ENCODE data around the gene DDI1.

DDI1 gene

DNA sequence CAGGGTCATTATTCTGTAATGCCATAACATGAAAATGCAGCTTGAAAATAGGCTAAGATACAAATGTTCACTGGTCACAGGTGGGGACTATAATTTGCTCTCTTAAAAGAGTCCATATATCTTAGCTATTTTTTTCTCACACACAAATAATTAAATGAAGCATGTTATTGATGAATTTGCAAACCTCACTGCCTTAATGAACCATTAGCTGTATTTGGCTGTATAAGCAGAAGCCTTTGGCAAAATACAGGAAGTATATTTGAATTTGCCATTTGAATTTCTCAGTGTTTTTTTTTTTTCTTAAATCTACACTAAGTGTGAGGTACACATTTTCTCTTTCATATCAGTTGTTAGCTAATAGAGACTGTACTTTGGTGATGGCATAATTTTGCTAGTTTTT lies 38.7 kb downstream of the DDI1 start:
- Histone ChIP-seq H3K27ac (ENCODE audit: low read depth, low read length) (no peak overlapping the region), H4K20me1 (ENCODE audit: control insufficient read depth, insufficient read depth, low read depth, low read length) (no peaks in the 10 kb centered on the region), H3K4me3 (ENCODE audit: low read length) (no peak overlapping the region), H3K4me2 (ENCODE audit: low read length) (no peak overlapping the region), H3K79me2 (ENCODE audit: control insufficient read depth, low read length) (no peaks in the 10 kb centered on the region), H3K36me3 (ENCODE audit: control insufficient read depth, low read length) (no peaks in the 10 kb centered on the region), H3K4me1 (ENCODE audit: control insufficient read depth, low read length) (peaks cover 12% of the 10 kb centered on the region), H3K9me3 (ENCODE audit: control insufficient read depth, insufficient read depth, low read length) (no peaks in the 10 kb centered on the region), H3K27me3 (ENCODE audit: control insufficient read depth, low read length) (no peaks in the 10 kb centered on the region), H3K9me2 (replicated peaks; ENCODE audit: control insufficient read depth, low read length) (no peaks in the 10 kb centered on the region), H3F3A (ENCODE audit: control insufficient read depth, insufficient read depth) (no peaks in the 10 kb centered on the region)
- no peak for TF ChIP-seq EZH2phosphoT487 (IDR thresholded peaks at IDR 0.05; ENCODE audit: borderline replicate concordance, low read length)
- TF ChIP-seq, protein P1, sequence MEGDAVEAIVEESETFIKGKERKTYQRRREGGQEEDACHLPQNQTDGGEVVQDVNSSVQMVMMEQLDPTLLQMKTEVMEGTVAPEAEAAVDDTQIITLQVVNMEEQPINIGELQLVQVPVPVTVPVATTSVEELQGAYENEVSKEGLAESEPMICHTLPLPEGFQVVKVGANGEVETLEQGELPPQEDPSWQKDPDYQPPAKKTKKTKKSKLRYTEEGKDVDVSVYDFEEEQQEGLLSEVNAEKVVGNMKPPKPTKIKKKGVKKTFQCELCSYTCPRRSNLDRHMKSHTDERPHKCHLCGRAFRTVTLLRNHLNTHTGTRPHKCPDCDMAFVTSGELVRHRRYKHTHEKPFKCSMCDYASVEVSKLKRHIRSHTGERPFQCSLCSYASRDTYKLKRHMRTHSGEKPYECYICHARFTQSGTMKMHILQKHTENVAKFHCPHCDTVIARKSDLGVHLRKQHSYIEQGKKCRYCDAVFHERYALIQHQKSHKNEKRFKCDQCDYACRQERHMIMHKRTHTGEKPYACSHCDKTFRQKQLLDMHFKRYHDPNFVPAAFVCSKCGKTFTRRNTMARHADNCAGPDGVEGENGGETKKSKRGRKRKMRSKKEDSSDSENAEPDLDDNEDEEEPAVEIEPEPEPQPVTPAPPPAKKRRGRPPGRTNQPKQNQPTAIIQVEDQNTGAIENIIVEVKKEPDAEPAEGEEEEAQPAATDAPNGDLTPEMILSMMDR (IDR thresholded peaks at IDR 0.05; ENCODE audit: low read depth, low read length, poor library complexity, severe bottlenecking), result no peak

- Histone ChIP-seq H3K4me2 (ENCODE audit: low read length) (no peak overlapping the region), H3K27ac (ENCODE audit: low read depth, low read length) (no peak overlapping the region), H3K4me1 (ENCODE audit: control insufficient read depth, low read length) (peaks cover 12% of the 10 kb centered on the region), H3F3A (ENCODE audit: control insufficient read depth, insufficient read depth) (no peaks in the 10 kb centered on the region), H3K9me3 (ENCODE audit: control insufficient read depth, insufficient read depth, low read length) (no peaks in the 10 kb centered on the region), H3K9me2 (replicated peaks; ENCODE audit: control insufficient read depth, low read length) (no peaks in the 10 kb centered on the region), H3K4me3 (ENCODE audit: low read length) (no peak overlapping the region), H4K20me1 (ENCODE audit: control insufficient read depth, insufficient read depth, low read depth, low read length) (no peaks in the 10 kb centered on the region), H3K79me2 (ENCODE audit: control insufficient read depth, low read length) (no peaks in the 10 kb centered on the region), H3K27me3 (ENCODE audit: control insufficient read depth, low read length) (no peaks in the 10 kb centered on the region), H3K36me3 (ENCODE audit: control insufficient read depth, low read length) (no peaks in the 10 kb centered on the region)
- TF ChIP-seq EZH2phosphoT487 (IDR thresholded peaks at IDR 0.05; ENCODE audit: borderline replicate concordance, low read length), result no peak
- TF ChIP-seq, protein P1 (IDR thresholded peaks at IDR 0.05; ENCODE audit: low read depth, low read length, poor library complexity, severe bottlenecking), result no peak
Observed at GRCh38 chr11:104075706-104076105, 39.3 kb downstream of the DDI1 start.

DNA sequence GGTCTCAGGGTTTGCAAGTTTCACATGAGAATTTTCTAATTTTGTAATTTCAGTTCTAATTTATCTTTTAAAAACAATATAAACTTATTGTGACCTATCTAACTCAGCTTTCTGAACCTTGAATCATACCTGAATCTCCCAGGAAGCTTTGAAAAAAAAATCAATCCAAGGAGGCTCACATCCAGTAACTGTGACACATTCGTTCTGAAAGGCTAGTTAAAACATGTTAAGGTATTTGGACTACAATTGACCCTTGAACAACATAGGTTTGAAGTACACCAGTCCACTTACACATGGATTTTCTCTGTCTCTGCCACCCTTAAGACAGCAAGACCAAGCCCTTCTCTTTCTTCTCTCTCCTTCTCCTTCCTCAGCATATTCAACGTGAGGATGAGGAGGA lies 40.0 kb downstream of the DDI1 start:
- peaks cover 12% of the 10 kb centered on the region for H3K4me1 ChIP-seq (ENCODE audit: control insufficient read depth, low read length)
- no peak overlapping the region for H3K4me3 ChIP-seq (ENCODE audit: low read length)
- H3F3A ChIP-seq (ENCODE audit: control insufficient read depth, insufficient read depth), result no peaks in the 10 kb centered on the region
- H3K9me3 ChIP-seq (ENCODE audit: control insufficient read depth, insufficient read depth, low read length), result no peaks in the 10 kb centered on the region
- no peaks in the 10 kb centered on the region for H3K36me3 ChIP-seq (ENCODE audit: control insufficient read depth, low read length)
- no peaks in the 10 kb centered on the region for H4K20me1 ChIP-seq (ENCODE audit: control insufficient read depth, insufficient read depth, low read depth, low read length)
- H3K79me2 ChIP-seq (ENCODE audit: control insufficient read depth, low read length), result no peaks in the 10 kb centered on the region
- no peaks in the 10 kb centered on the region for H3K27me3 ChIP-seq (ENCODE audit: control insufficient read depth, low read length)
- H3K9me2 ChIP-seq (replicated peaks; ENCODE audit: control insufficient read depth, low read length), result no peaks in the 10 kb centered on the region
- no peak overlapping the region for H3K4me2 ChIP-seq (ENCODE audit: low read length)
- no peak overlapping the region for H3K27ac ChIP-seq (ENCODE audit: low read depth, low read length)
- TF ChIP-seq EZH2phosphoT487 (IDR thresholded peaks at IDR 0.05; ENCODE audit: borderline replicate concordance, low read length), result no peak
- TF ChIP-seq, protein P1 (IDR thresholded peaks at IDR 0.05; ENCODE audit: low read depth, low read length, poor library complexity, severe bottlenecking), result no peak

DNA sequence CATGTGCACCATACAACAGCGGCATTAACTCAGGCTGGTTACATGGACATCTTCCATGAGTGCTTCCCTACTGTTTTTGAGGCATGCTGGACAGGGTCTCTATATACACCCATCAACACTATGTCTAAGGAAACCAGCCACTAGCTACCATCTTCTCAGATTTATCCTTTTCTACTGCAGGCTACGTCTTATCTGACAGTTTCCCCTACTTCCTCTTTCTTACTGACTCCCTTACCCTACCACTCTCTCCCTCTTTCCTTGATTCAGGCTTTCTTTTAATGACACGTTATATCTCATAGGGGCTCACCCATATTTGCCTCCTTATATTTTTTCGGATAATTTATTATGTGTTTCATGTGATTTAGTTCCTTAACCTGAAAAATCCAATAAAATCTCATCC lies 41.8 kb downstream of the DDI1 start:
- H3K27me3 ChIP-seq (ENCODE audit: control insufficient read depth, low read length), result no peaks in the 10 kb centered on the region
- no peaks in the 10 kb centered on the region for H4K20me1 ChIP-seq (ENCODE audit: control insufficient read depth, insufficient read depth, low read depth, low read length)
- H3K36me3 ChIP-seq (ENCODE audit: control insufficient read depth, low read length), result no peaks in the 10 kb centered on the region
- H3K9me3 ChIP-seq (ENCODE audit: control insufficient read depth, insufficient read depth, low read length), result no peaks in the 10 kb centered on the region
- no peak overlapping the region for H3K4me3 ChIP-seq (ENCODE audit: low read length)
- H3K27ac ChIP-seq (ENCODE audit: low read depth, low read length), result no peak overlapping the region
- no peaks in the 10 kb centered on the region for H3K9me2 ChIP-seq (replicated peaks; ENCODE audit: control insufficient read depth, low read length)
- no peaks in the 10 kb centered on the region for H3K79me2 ChIP-seq (ENCODE audit: control insufficient read depth, low read length)
- no peak for TF ChIP-seq EZH2phosphoT487 (IDR thresholded peaks at IDR 0.05; ENCODE audit: borderline replicate concordance, low read length)
- TF ChIP-seq, protein P1 (IDR thresholded peaks at IDR 0.05; ENCODE audit: low read depth, low read length, poor library complexity, severe bottlenecking), result no peak
- peaks cover 12% of the 10 kb centered on the region for H3K4me1 ChIP-seq (ENCODE audit: control insufficient read depth, low read length)
- H3F3A ChIP-seq (ENCODE audit: control insufficient read depth, insufficient read depth), result no peaks in the 10 kb centered on the region
- no peak overlapping the region for H3K4me2 ChIP-seq (ENCODE audit: low read length)
